ENCODE results near the gene RAD9A.

- TF ChIP-seq CTCF (conservative IDR thresholded peaks at IDR 0.05) (no peak), ZFX (IDR thresholded peaks at IDR 0.05) (no peak)
Observed at GRCh38 chr11:67368621-67369020, 23.2 kb upstream of the RAD9A start.

Measured in C4-2B (cell line).